Nephron progenitor cell (in vitro differentiated cells): Measurements from ENCODE around the gene HINT2.

ENCODE experiments used
- DNase-seq: peaks from one replicate; pipeline ENCODE4 v3.0.0; 2021
- H3K27ac Mint-ChIP-seq: 2 replicates; pipeline ENCODE4 v1.8.0; 2021; ENCODE audit warnings: mild to moderate bottlenecking, moderate library complexity, mixed read lengths
- H3K27me3 Mint-ChIP-seq: 2 replicates; pipeline ENCODE4 v1.8.0; 2021; ENCODE audit warnings: mild to moderate bottlenecking, low read depth, mixed read lengths; ENCODE audit not compliant: poor library complexity
- H3K36me3 Mint-ChIP-seq: 2 replicates; pipeline ENCODE4 v1.8.0; 2021; ENCODE audit warnings: low read depth, mixed read lengths
- H3K4me1 Mint-ChIP-seq: 2 replicates; pipeline ENCODE4 v1.8.0; 2021; ENCODE audit warnings: mixed read lengths
- H3K4me3 Mint-ChIP-seq: 2 replicates; pipeline ENCODE4 v1.8.0; 2021; ENCODE audit warnings: mild to moderate bottlenecking, moderate library complexity, mixed read lengths
- H3K9me3 Mint-ChIP-seq: 2 replicates; pipeline ENCODE4 v1.8.0; 2021; ENCODE audit warnings: mild to moderate bottlenecking, moderate library complexity, mixed read lengths
- TF ChIP-seq, protein P1 (sequence below): fragments of 200-600 bp; sonication (generic); IDR thresholded peaks from 2 replicates; pipeline ENCODE4 v1.5.0; 2021; ENCODE audit warnings: antibody characterized with exemption

HINT2 gene

DNA sequence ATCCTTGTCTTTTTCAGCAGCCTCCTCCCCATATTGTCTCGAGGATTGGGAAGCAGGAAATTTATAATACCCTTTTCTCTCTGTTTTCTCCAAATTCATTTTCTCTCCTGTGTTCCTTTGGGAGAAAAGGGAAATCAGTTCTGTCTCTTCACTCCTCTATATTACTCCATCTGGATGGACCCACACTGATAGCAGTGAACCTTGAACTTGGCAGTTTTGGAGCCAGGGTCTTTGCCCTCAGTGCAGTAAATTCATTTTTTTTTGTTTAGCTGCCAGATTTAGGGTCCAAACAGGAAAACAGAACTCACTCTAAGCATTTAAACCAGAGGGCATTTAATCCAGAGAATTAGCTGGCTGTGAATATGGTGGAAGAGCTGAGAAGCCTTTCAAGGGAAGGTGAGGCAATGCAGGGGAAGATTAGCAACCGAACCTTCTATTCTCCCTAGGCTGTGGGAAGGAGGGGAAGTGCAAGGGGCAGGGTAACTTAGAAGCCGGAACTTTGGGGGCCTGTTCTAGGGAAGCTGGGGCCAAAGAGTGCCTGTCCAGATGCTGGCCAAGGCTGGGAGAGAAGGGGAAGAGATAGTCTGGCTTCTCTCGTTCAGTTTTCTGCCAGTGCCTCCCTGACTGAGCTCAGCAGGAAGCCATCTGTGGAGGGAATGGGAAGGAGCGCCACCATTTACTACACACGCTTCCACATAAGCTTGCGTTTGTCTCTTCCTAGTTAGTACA, 39.8 kb downstream of the HINT2 start:
- peak overlapping the region; percentile 86 for H3K27ac Mint-ChIP-seq
- TF ChIP-seq, protein P1, sequence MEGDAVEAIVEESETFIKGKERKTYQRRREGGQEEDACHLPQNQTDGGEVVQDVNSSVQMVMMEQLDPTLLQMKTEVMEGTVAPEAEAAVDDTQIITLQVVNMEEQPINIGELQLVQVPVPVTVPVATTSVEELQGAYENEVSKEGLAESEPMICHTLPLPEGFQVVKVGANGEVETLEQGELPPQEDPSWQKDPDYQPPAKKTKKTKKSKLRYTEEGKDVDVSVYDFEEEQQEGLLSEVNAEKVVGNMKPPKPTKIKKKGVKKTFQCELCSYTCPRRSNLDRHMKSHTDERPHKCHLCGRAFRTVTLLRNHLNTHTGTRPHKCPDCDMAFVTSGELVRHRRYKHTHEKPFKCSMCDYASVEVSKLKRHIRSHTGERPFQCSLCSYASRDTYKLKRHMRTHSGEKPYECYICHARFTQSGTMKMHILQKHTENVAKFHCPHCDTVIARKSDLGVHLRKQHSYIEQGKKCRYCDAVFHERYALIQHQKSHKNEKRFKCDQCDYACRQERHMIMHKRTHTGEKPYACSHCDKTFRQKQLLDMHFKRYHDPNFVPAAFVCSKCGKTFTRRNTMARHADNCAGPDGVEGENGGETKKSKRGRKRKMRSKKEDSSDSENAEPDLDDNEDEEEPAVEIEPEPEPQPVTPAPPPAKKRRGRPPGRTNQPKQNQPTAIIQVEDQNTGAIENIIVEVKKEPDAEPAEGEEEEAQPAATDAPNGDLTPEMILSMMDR, result no peak
- no peak for DNase-seq
- H3K9me3 Mint-ChIP-seq, result no peaks in the 10 kb centered on the region
- H3K4me1 Mint-ChIP-seq, result peaks cover 40% of the 10 kb centered on the region
- H3K27me3 Mint-ChIP-seq, result no peaks in the 10 kb centered on the region
- peaks cover 2% of the 10 kb centered on the region for H3K36me3 Mint-ChIP-seq
- H3K4me3 Mint-ChIP-seq, result peak overlapping the region; percentile 30

DNA sequence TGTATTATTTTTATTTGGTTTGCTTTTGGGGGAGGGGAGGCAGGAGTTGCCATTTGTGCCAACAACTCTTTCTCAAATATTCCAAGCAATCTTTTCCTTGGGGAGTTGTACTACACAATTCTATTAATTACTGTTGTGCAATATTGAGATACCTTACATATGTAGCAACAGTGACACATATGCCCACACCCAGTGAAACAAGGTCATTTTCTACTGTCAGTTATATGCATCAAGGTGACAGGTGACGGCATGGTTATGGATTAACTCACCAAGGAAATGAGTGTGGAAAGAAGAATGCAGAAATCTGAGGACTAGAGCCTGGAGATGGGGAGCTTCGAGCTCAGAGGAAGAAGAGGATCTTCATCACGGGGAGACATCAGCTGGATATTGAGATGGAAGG, 42.9 kb downstream of the HINT2 start:
- no peaks in the 10 kb centered on the region for H3K36me3 Mint-ChIP-seq
- no peaks in the 10 kb centered on the region for H3K9me3 Mint-ChIP-seq
- TF ChIP-seq, protein P1, result no peak
- no peak overlapping the region for H3K4me3 Mint-ChIP-seq
- no peak overlapping the region for H3K27ac Mint-ChIP-seq
- DNase-seq, result no peak
- H3K27me3 Mint-ChIP-seq, result no peaks in the 10 kb centered on the region
- H3K4me1 Mint-ChIP-seq, result peaks cover 23% of the 10 kb centered on the region

DNA sequence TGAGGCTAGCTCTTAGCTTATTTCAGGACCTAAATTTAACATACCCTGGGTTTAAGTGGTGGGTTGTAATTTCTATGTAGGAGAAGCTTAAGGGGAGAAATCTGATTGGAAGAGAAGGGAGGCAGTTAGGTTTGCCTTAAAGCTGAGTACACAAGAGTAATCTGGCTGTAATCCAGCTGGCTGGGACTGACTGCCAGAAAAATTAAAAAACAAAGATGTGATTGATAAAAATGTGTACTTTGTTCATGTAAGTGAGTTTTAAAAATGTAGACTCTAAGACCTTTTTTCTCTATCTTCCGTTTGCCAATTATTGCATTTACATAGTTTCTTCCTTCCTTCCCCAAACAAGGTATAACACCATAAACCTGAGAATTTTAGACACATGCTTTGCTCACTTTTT, 43.3 kb downstream of the HINT2 start:
- no peak overlapping the region for H3K4me3 Mint-ChIP-seq
- peaks cover 23% of the 10 kb centered on the region for H3K4me1 Mint-ChIP-seq
- H3K36me3 Mint-ChIP-seq, result no peaks in the 10 kb centered on the region
- TF ChIP-seq, protein P1, result no peak
- no peaks in the 10 kb centered on the region for H3K9me3 Mint-ChIP-seq
- no peak for DNase-seq
- no peak overlapping the region for H3K27ac Mint-ChIP-seq
- no peaks in the 10 kb centered on the region for H3K27me3 Mint-ChIP-seq

DNA sequence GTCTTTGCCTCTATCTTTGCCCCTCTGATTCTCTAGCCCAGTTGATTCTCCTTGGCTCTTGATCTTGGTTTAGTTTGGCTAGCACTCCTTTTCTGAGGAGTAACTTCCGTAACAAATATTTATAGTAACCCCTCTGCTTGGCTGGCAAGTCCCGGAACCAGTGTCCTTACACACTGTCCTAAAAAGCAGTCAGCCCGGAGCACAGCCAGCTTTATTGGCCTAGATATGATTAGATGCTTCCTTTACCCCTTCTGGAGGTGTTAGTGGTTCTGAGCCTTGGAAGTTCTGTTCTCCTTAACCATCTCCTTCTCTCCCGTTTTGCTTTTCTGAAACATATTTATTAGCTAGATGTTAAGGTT, 43.8 kb downstream of the HINT2 start:
- no peak overlapping the region for H3K27ac Mint-ChIP-seq
- H3K36me3 Mint-ChIP-seq, result no peaks in the 10 kb centered on the region
- H3K4me3 Mint-ChIP-seq, result no peak overlapping the region
- H3K9me3 Mint-ChIP-seq, result no peaks in the 10 kb centered on the region
- peaks cover 20% of the 10 kb centered on the region for H3K4me1 Mint-ChIP-seq
- no peak for DNase-seq
- TF ChIP-seq, protein P1, result no peak
- no peaks in the 10 kb centered on the region for H3K27me3 Mint-ChIP-seq

- Mint-ChIP-seq H3K27ac (no peak overlapping the region), H3K36me3 (no peaks in the 10 kb centered on the region), H3K4me3 (no peak overlapping the region), H3K27me3 (no peaks in the 10 kb centered on the region), H3K4me1 (peaks cover 7% of the 10 kb centered on the region), H3K9me3 (no peaks in the 10 kb centered on the region)
- no peak for DNase-seq
- TF ChIP-seq, protein P1, result no peak
Measured at GRCh38 chr9:35769763-35770162, 45.1 kb downstream of the HINT2 start.

- TF ChIP-seq, protein P1, result no peak
- Mint-ChIP-seq H3K9me3 (no peaks in the 10 kb centered on the region), H3K4me3 (no peak overlapping the region)
Measured at GRCh38 chr9:35767458-35767857, 47.4 kb downstream of the HINT2 start.

More at GRCh38 chr9:35767458-35767857, 47.4 kb downstream of the HINT2 start:
- Mint-ChIP-seq H3K27me3 (peaks cover 4% of the 10 kb centered on the region), H3K27ac (no peak overlapping the region), H3K36me3 (peaks cover 9% of the 10 kb centered on the region), H3K4me1 (no peaks in the 10 kb centered on the region)
- DNase-seq, result no peak
